ENCODE measurements around the gene RPL26. TPM values are rescaled to one million over a fixed set of nuclear protein-coding genes. Genes with fewer than 3 reads are reported as not detected.
"Not testable (repeated sequence)": the region's sequence is repeated elsewhere in the genome, so short reads cannot be mapped to it uniquely, and the experiment has no call there.

Gene RPL26
- total RNA-seq, 1 experiment from 2014 or later: 1,369 TPM

GRCh38 chr17:8350339-8350738, 32.7 kb downstream of the RPL26 start:
- Histone ChIP-seq H4K20me1 (ENCODE audit: low read length) (no peaks in the 10 kb centered on the region), H3K27me3 (ENCODE audit: low read length) (no peaks in the 10 kb centered on the region), H3K9me2 (replicated peaks; ENCODE audit: low read length) (no peaks in the 10 kb centered on the region), H2AFZ (ENCODE audit: low read length) (no peak overlapping the region), H3K4me1 (ENCODE audit: insufficient read depth, low read length) (no peaks in the 10 kb centered on the region), H3K4me2 (ENCODE audit: low read length) (no peak overlapping the region), H3K79me2 (ENCODE audit: low read length) (no peaks in the 10 kb centered on the region), H3K27ac (ENCODE audit: low read length) (no peak overlapping the region), H3K9me3 (ENCODE audit: low read length) (no peaks in the 10 kb centered on the region), H3K9ac (ENCODE audit: low read length) (no peak overlapping the region), H3K4me3 (ENCODE audit: low read length) (no peak overlapping the region), H3K36me3 (ENCODE audit: low read depth, low read length) (no peaks in the 10 kb centered on the region), H3F3A (ENCODE audit: low read length, unreplicated experiment) (no peaks in the 10 kb centered on the region)
- ChIA-PET CTCF (no interaction called here), POLR2A (ENCODE audit: unreplicated experiment) (no interaction called here)
- BruUV-seq (replicated peaks): no TSS peak
- ATAC-seq (no peak), DNase-seq (no peak)
- TF ChIP-seq EZH2 (IDR thresholded peaks at IDR 0.05; ENCODE audit: low read length, unreplicated experiment) (no peak), CTCF (conservative IDR thresholded peaks at IDR 0.05; ENCODE audit: low read depth, low read length) (no peak), EZH2phosphoT487 (IDR thresholded peaks at IDR 0.05; ENCODE audit: borderline replicate concordance, low read length) (no peak)
- intact Hi-C loops (cut with micrococcal nuclease): no loop called here

- H3K27me3 ChIP-seq (ENCODE audit: low read length); H3K27ac ChIP-seq (ENCODE audit: low read length); ATAC-seq; H3K9me2 ChIP-seq (replicated peaks; ENCODE audit: low read length); H3K9me3 ChIP-seq (ENCODE audit: low read length); H3K79me2 ChIP-seq (ENCODE audit: low read length); BruUV-seq (replicated peaks); CTCF ChIA-PET; H4K20me1 ChIP-seq (ENCODE audit: low read length); H3K4me3 ChIP-seq (ENCODE audit: low read length); H3K4me2 ChIP-seq (ENCODE audit: low read length); intact Hi-C loops (cut with micrococcal nuclease); H3K9ac ChIP-seq (ENCODE audit: low read length); H3K36me3 ChIP-seq (ENCODE audit: low read depth, low read length); H3K4me1 ChIP-seq (ENCODE audit: insufficient read depth, low read length); H3F3A ChIP-seq (ENCODE audit: low read length, unreplicated experiment); H2AFZ ChIP-seq (ENCODE audit: low read length); POLR2A ChIA-PET (ENCODE audit: unreplicated experiment); DNase-seq: not testable (repeated sequence)
Measured at GRCh38 chr17:8347001-8347400, 36.0 kb downstream of the RPL26 start.

GRCh38 chr17:8345951-8346665, 36.9 kb downstream of the RPL26 start:
- Histone ChIP-seq H3K27ac (ENCODE audit: low read length) (no peak overlapping the region), H2AFZ (ENCODE audit: low read length) (no peak overlapping the region), H3K4me1 (ENCODE audit: insufficient read depth, low read length) (no peaks in the 10 kb centered on the region), H3K9me2 (replicated peaks; ENCODE audit: low read length) (no peaks in the 10 kb centered on the region), H3K4me3 (ENCODE audit: low read length) (no peak overlapping the region), H4K20me1 (ENCODE audit: low read length) (no peaks in the 10 kb centered on the region), H3K9ac (ENCODE audit: low read length) (no peak overlapping the region), H3K4me2 (ENCODE audit: low read length) (no peak overlapping the region), H3F3A (ENCODE audit: low read length, unreplicated experiment) (no peaks in the 10 kb centered on the region), H3K36me3 (ENCODE audit: low read depth, low read length) (no peaks in the 10 kb centered on the region), H3K9me3 (ENCODE audit: low read length) (no peaks in the 10 kb centered on the region), H3K79me2 (ENCODE audit: low read length) (no peaks in the 10 kb centered on the region), H3K27me3 (ENCODE audit: low read length) (no peaks in the 10 kb centered on the region)
- intact Hi-C loops (cut with micrococcal nuclease): no loop called here
- no peak for TF ChIP-seq CTCF (conservative IDR thresholded peaks at IDR 0.05; ENCODE audit: low read depth, low read length)
- no peak for TF ChIP-seq EZH2phosphoT487 (IDR thresholded peaks at IDR 0.05; ENCODE audit: borderline replicate concordance, low read length)
- no peak for TF ChIP-seq EZH2 (IDR thresholded peaks at IDR 0.05; ENCODE audit: low read length, unreplicated experiment)
- DNase-seq (no peak), ATAC-seq (no peak)
- ChIA-PET CTCF (no interaction called here), POLR2A (ENCODE audit: unreplicated experiment) (no interaction called here)
- BruUV-seq (replicated peaks): no TSS peak

All from PC-3 (cell line).